H1 (cell line): ENCODE results near the gene ARNT2. TPM values are rescaled to one million over a fixed set of nuclear protein-coding genes. Genes with fewer than 3 reads are reported as not detected.

Experiments
- CTCF ChIA-PET: fragments of 300-600 bp; sonication (Branson Sonifier 250); formaldehyde crosslinking; loops from one replicate; lab custom pipeline; 2021; ENCODE audit not compliant: partially characterized antibody; lab: Charles Lee
- POLR2A ChIA-PET: fragments of 300-600 bp; sonication (Branson Sonifier 250); formaldehyde crosslinking; loops from one replicate; lab custom pipeline; 2021; ENCODE audit warnings: inconsistent platforms; ENCODE audit not compliant: partially characterized antibody; lab: Charles Lee
- DNase-seq, 2 experiments: peaks; one replicate each; pipeline versions ENCODE4 v3.0.0 to v3.0.0-alpha.2; 2010 to 2022; ENCODE audit warnings: low spot score in 2 of 2, low read depth in 1 of 2, mixed read lengths in 1 of 2
- FAIRE-seq: peaks from 2 replicates; lab custom pipeline; 2011; peaks lifted over from hg19 to GRCh38; lab: Jason Lieb, UNC
- H2AFZ ChIP-seq: 2 replicates; pipeline ENCODE4 v1.8.1; 2012; ENCODE audit warnings: low read length, inconsistent platforms
- H2AK5ac ChIP-seq: 2 replicates; pipeline ENCODE4 v1.6.1; 2013; ENCODE audit warnings: low read depth, low read length
- H2BK120ac ChIP-seq: replicated peaks from 2 replicates; pipeline ENCODE3; 2013; ENCODE audit warnings: low read depth, low read length, inconsistent platforms
- H2BK12ac ChIP-seq: 2 replicates; pipeline ENCODE4 v1.6.1; 2013; ENCODE audit warnings: low read depth, low read length
- H2BK15ac ChIP-seq: 2 replicates; pipeline ENCODE4 v1.6.1; 2013; ENCODE audit warnings: low read length
- H2BK20ac ChIP-seq: 2 replicates; pipeline ENCODE4 v1.6.1; 2013; ENCODE audit warnings: low read length
- H2BK5ac ChIP-seq: 2 replicates; pipeline ENCODE4 v1.6.1; 2013; ENCODE audit warnings: low read depth, low read length
- H3K14ac ChIP-seq: 2 replicates; pipeline ENCODE4 v1.6.1; 2013; ENCODE audit warnings: inconsistent platforms; ENCODE audit not compliant: insufficient read length
- H3K18ac ChIP-seq: 2 replicates; pipeline ENCODE4 v1.6.1; 2013; ENCODE audit warnings: low read length; ENCODE audit errors: extremely low read depth
- H3K23ac ChIP-seq: 2 replicates; pipeline ENCODE4 v1.6.1; 2013; ENCODE audit warnings: inconsistent platforms; ENCODE audit not compliant: insufficient read length
- H3K23me2 ChIP-seq: 2 replicates; pipeline ENCODE4 v1.6.1; 2013; ENCODE audit warnings: low read depth, low read length
- H3K27ac ChIP-seq: 2 replicates; pipeline ENCODE4 v1.6.1; 2011; ENCODE audit warnings: low read depth, low read length, inconsistent platforms
- H3K27me3 ChIP-seq, 4 experiments: replicated peaks in 1 of 4; 1 replicate in 1 of 4; 2 replicates in 3 of 4; pipeline versions ENCODE4 v1.6.1 to v1.8.1; 2011 to 2013; ENCODE audit warnings: low read length in 3 of 4, mild to moderate bottlenecking in 3 of 4, inconsistent platforms in 2 of 4, mixed read lengths in 2 of 4, moderate library complexity in 1 of 4; ENCODE audit not compliant: control insufficient read depth in 3 of 4, insufficient read depth in 3 of 4; ENCODE audit errors: extremely low read depth in 1 of 4
- H3K36me3 ChIP-seq, 4 experiments: 2 replicates each; pipeline versions ENCODE4 v1.6.1 to v1.8.1; 2011 to 2013; ENCODE audit warnings: mild to moderate bottlenecking in 4 of 4, low read length in 3 of 4, moderate library complexity in 2 of 4, control low read depth in 1 of 4, inconsistent platforms in 1 of 4; ENCODE audit not compliant: insufficient read depth in 4 of 4, control insufficient read depth in 2 of 4
- H3K4ac ChIP-seq: replicated peaks from 2 replicates; pipeline ENCODE3; 2013; ENCODE audit warnings: low read length, low read depth, mixed read lengths, inconsistent platforms; ENCODE audit not compliant: insufficient read length
- H3K4me1 ChIP-seq, 4 experiments: replicated peaks in 1 of 4; 1 replicate in 1 of 4; 2 replicates in 3 of 4; pipeline versions ENCODE4 v1.6.1 to v1.8.1; 2011 to 2013; ENCODE audit warnings: low read length in 3 of 4, inconsistent platforms in 2 of 4, mixed read lengths in 1 of 4; ENCODE audit not compliant: insufficient read depth in 4 of 4, control insufficient read depth in 3 of 4
- H3K4me2 ChIP-seq, 2 experiments: 2 replicates each; pipeline versions ENCODE4 v1.6.1 to v1.8.1; 2011 to 2013; ENCODE audit warnings: low read depth in 2 of 2, low read length in 2 of 2, control low read depth in 1 of 2, inconsistent platforms in 1 of 2, mild to moderate bottlenecking in 1 of 2; ENCODE audit not compliant: insufficient read depth in 1 of 2
- H3K4me3 ChIP-seq, 4 experiments: fragments of 200-600, 300-600 bp in 1 of 4; sonication (generic), shearing (Covaris generic), sonication (Bioruptor Twin) in 1 of 4; 2 replicates each; pipeline versions ENCODE4 v1.5.1 to v1.8.1; 2011 to 2016; ENCODE audit warnings: low read length in 4 of 4, low read depth in 3 of 4, control low read depth in 2 of 4, inconsistent platforms in 2 of 4, mild to moderate bottlenecking in 2 of 4, mixed read lengths in 1 of 4, moderate library complexity in 1 of 4; ENCODE audit not compliant: insufficient read depth in 2 of 4; ENCODE audit errors: extremely low read depth in 1 of 4
- H3K56ac ChIP-seq: replicated peaks from 2 replicates; pipeline ENCODE3; 2013; ENCODE audit warnings: low read depth, mild to moderate bottlenecking, mixed read lengths, low read length, inconsistent platforms; ENCODE audit not compliant: insufficient read length
- H3K79me1 ChIP-seq: 2 replicates; pipeline ENCODE4 v1.6.1; 2013; ENCODE audit warnings: low read depth, low read length, control low read depth
- H3K79me2 ChIP-seq, 2 experiments: 2 replicates each; pipeline versions ENCODE4 v1.6.1 to v1.8.1; 2012 to 2013; ENCODE audit warnings: low read length in 2 of 2, mild to moderate bottlenecking in 2 of 2, inconsistent platforms in 1 of 2; ENCODE audit not compliant: insufficient read depth in 2 of 2, control insufficient read depth in 1 of 2
- H3K9ac ChIP-seq, 4 experiments: replicated peaks in 1 of 4; 1 replicate in 1 of 4; 2 replicates in 3 of 4; pipeline versions ENCODE4 v1.6.1 to v1.8.1; 2011 to 2013; ENCODE audit warnings: low read depth in 3 of 4, low read length in 3 of 4, control low read depth in 2 of 4, mild to moderate bottlenecking in 2 of 4, moderate library complexity in 2 of 4, inconsistent platforms in 1 of 4; ENCODE audit errors: extremely low read depth in 1 of 4
- H3K9me3 ChIP-seq, 2 experiments: 2 replicates each; pipeline versions ENCODE4 v1.6.1 to v1.8.1; 2012 to 2013; ENCODE audit warnings: mild to moderate bottlenecking in 2 of 2, moderate library complexity in 2 of 2, control low read depth in 1 of 2, inconsistent platforms in 1 of 2, low read depth in 1 of 2, low read length in 1 of 2, mixed read lengths in 1 of 2; ENCODE audit not compliant: insufficient read depth in 2 of 2
- H4K20me1 ChIP-seq, 2 experiments: replicated peaks in 1 of 2; 2 replicates each; pipeline versions ENCODE3 to v1.8.1; 2011 to 2013; ENCODE audit warnings: inconsistent platforms in 2 of 2, low read length in 2 of 2, mild to moderate bottlenecking in 1 of 2; ENCODE audit not compliant: insufficient read depth in 2 of 2, control insufficient read depth in 1 of 2
- H4K5ac ChIP-seq: 2 replicates; pipeline ENCODE4 v1.6.1; 2013; ENCODE audit warnings: low read length, low read depth, mixed read lengths, inconsistent platforms; ENCODE audit not compliant: insufficient read length
- H4K8ac ChIP-seq: 2 replicates; pipeline ENCODE4 v1.8.0; 2013; ENCODE audit warnings: mild to moderate bottlenecking, moderate library complexity, low read length, inconsistent platforms; ENCODE audit not compliant: insufficient read depth; ENCODE audit errors: extremely low read depth
- H4K91ac ChIP-seq: replicated peaks from 2 replicates; pipeline ENCODE3; 2013; ENCODE audit warnings: low read length, mixed read lengths, inconsistent platforms; ENCODE audit not compliant: insufficient read length
- CHD2 ChIP-seq: IDR thresholded peaks from 2 replicates; pipeline ENCODE4 v1.6.1; 2012; ENCODE audit warnings: low read length, improper control_type of control experiment
- HDAC6 ChIP-seq: IDR thresholded peaks from one replicate; pipeline ENCODE4 v1.7.1; 2012; ENCODE audit warnings: low read depth, mild to moderate bottlenecking, inconsistent platforms, low read length, moderate library complexity
- POLR2A ChIP-seq, 2 experiments: IDR thresholded peaks; 1 replicate in 1 of 2; 2 replicates in 1 of 2; pipeline ENCODE4 v1.6.1; 2011; ENCODE audit warnings: low read depth in 2 of 2, low read length in 2 of 2, mild to moderate bottlenecking in 2 of 2; ENCODE audit errors: control extremely low read depth in 1 of 2
- POLR2AphosphoS5 ChIP-seq: IDR thresholded peaks from 2 replicates; pipeline ENCODE4 v1.6.1; 2011; ENCODE audit warnings: low read depth, low read length
- RAD21 ChIP-seq, 2 experiments: IDR thresholded peaks in 1 of 2; conservative IDR thresholded peaks in 1 of 2; 2 replicates each; pipeline ENCODE4 v1.6.1; 2011; ENCODE audit warnings: low read depth in 2 of 2, low read length in 2 of 2, improper control_type of control experiment in 1 of 2, inconsistent platforms in 1 of 2, mild to moderate bottlenecking in 1 of 2, moderate library complexity in 1 of 2
- SIX5 ChIP-seq: IDR thresholded peaks from 2 replicates; pipeline ENCODE4 v1.6.1; 2011; ENCODE audit warnings: mild to moderate bottlenecking, low read depth, low read length
- SRF ChIP-seq: IDR thresholded peaks from 2 replicates; pipeline ENCODE4 v1.6.1; 2011; ENCODE audit warnings: mild to moderate bottlenecking, low read depth, low read length, moderate library complexity
- WGBS, 2 experiments: shearing (Covaris generic) in 1 of 2; methylation state at CpG; one replicate each; pipeline versions ENCODE4 v1.1.6 to v1.1.7; 2013 to 2015; ENCODE audit warnings: low lambda C conversion rate in 2 of 2, mixed read lengths in 2 of 2, inconsistent platforms in 1 of 2, low coverage in 1 of 2, missing lambda C conversion rate in 1 of 2; ENCODE audit not compliant: insufficient replicate concordance in 2 of 2, insufficient coverage in 1 of 2, insufficient read length in 1 of 2; ENCODE audit errors: extremely low coverage in 1 of 2, missing lambda C conversion rate in 1 of 2; 5-methylcytosine and 5-hydroxymethylcytosine counted together
- polyA plus RNA-seq, 7 experiments: library from polyadenylated mRNA; depleted of rRNA in 3 of 7; stranded (reverse) in 5 of 7; unstranded in 2 of 7; fragments of >200 nt in 5 of 7; fragments of 200-250 nt in 2 of 7; gene quantifications; 1 replicate in 5 of 7; 2 replicates in 1 of 7; 4 replicates in 1 of 7; pipeline versions ENCODE4 v1.2.1 to v1.2.3, GENCODE V29; 2011 to 2013; ENCODE audit warnings: missing spikeins in 2 of 7, mixed read lengths in 2 of 7
- total RNA-seq: library from RNA; stranded (reverse); fragmentation: NEBNext Ultra II Directional; extraction: Animal tissue kit (Norgen Biotek cat#: 25700); gene quantifications from 2 replicates; pipeline ENCODE4 v1.2.1, GENCODE V29; 2021
- TF ChIP-seq, protein P1 (sequence below): IDR thresholded peaks from 2 replicates; pipeline ENCODE4 v1.6.1; 2011; ENCODE audit warnings: low read depth, mild to moderate bottlenecking, low read length; ENCODE audit not compliant: insufficient read depth
- TF ChIP-seq, protein P2 (sequence below): IDR thresholded peaks from 2 replicates; pipeline ENCODE4 v1.6.1; 2011; ENCODE audit warnings: low read length, improper control_type of control experiment

ARNT2 gene
- total and polyA plus RNA-seq, 2 of the 8 experiments (the other 6 are each of a cell fraction or from before 2014, with no cell fraction given), result 9.5 to 14.6 TPM

DNA sequence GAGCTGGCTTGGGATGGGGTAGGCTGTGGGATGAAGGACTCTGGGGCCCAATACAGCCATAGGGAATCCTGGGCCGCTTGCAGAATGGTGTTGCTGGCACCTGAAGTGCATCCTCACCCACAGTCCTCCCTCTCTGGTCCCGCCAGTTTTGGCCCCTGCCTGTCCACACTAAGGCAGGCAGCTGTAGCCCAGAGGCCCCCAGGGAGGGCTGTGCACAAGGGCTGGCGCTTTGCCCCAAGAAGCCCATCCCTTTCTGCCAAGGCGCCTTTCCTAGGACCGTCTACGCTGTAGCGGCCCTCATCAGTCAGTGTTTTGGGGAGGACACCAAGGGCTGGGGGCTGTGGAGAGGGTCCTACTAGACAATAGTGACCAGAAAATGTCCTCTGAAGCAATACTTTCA, 174.7 kb downstream of the ARNT2 start:
- POLR2A ChIA-PET, result interaction anchor here (1.0 to 1.9 kb wide), 2 partner anchors 8 to 12 kb away, joined by 3 to 5 read pairs; no protein-coding TSS in a partner anchor
- no peaks in the 10 kb centered on the region for H3K9me3 ChIP-seq
- no peaks in the 10 kb centered on the region for H3K79me2 ChIP-seq
- H3K79me1 ChIP-seq, result no peaks in the 10 kb centered on the region; the same call in 1 of the 2 replicates
- no peak overlapping the region for H2BK15ac ChIP-seq
- no peak overlapping the region for H2AFZ ChIP-seq
- H3K9ac ChIP-seq, result no peak overlapping the region
- 92% methylated on average over 7 of the region's 7 CpGs; no CpG with 5 or more reads in 1 of the 2 experiments for WGBS, 2 experiments
- no peaks in the 10 kb centered on the region; a peak in 1 of 7 replicates for H3K4me1 ChIP-seq
- no peak overlapping the region for H2BK120ac ChIP-seq
- no peak overlapping the region for H3K4me2 ChIP-seq
- no peak overlapping the region for H2AK5ac ChIP-seq
- no peak overlapping the region for H4K8ac ChIP-seq
- TF ChIP-seq RAD21 (IDR thresholded peaks at IDR 0.05 in 1 of 2, conservative IDR thresholded peaks at IDR 0.05 in 1 of 2; ENCODE audit: low read depth in 2 of 2, low read length in 2 of 2) (no peak), SRF (no peak), SIX5 (no peak), CHD2 (no peak), HDAC6 (no peak), POLR2A (IDR thresholded peaks at IDR 0.05; ENCODE audit: control extremely low read depth in 1 of 2, low read depth in 2 of 2, low read length in 2 of 2) (no peak), POLR2AphosphoS5 (no peak)
- TF ChIP-seq, protein P1, sequence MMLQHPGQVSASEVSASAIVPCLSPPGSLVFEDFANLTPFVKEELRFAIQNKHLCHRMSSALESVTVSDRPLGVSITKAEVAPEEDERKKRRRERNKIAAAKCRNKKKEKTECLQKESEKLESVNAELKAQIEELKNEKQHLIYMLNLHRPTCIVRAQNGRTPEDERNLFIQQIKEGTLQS, result no peak
- TF ChIP-seq, protein P2, sequence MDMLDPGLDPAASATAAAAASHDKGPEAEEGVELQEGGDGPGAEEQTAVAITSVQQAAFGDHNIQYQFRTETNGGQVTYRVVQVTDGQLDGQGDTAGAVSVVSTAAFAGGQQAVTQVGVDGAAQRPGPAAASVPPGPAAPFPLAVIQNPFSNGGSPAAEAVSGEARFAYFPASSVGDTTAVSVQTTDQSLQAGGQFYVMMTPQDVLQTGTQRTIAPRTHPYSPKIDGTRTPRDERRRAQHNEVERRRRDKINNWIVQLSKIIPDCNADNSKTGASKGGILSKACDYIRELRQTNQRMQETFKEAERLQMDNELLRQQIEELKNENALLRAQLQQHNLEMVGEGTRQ, result no peak
- no peak overlapping the region for H2BK5ac ChIP-seq
- H3K27me3 ChIP-seq, result no peaks in the 10 kb centered on the region
- no peaks in the 10 kb centered on the region for H4K20me1 ChIP-seq
- no peak overlapping the region for H3K14ac ChIP-seq
- no peak overlapping the region for H4K5ac ChIP-seq
- H3K27ac ChIP-seq, result no peak overlapping the region
- H3K4me3 ChIP-seq, result no peak overlapping the region
- H3K4ac ChIP-seq, result no peak overlapping the region
- H3K36me3 ChIP-seq, result peaks cover 0 to 6% (median 0%) of the 10 kb centered on the region in 4 experiments; a peak in 4 of 8 replicates
- H3K56ac ChIP-seq, result no peak overlapping the region
- no peak overlapping the region for H4K91ac ChIP-seq
- no peak for FAIRE-seq
- DNase-seq, result no peak
- H3K23me2 ChIP-seq, result no peaks in the 10 kb centered on the region
- no peak overlapping the region for H2BK20ac ChIP-seq
- no peak overlapping the region for H3K18ac ChIP-seq
- H2BK12ac ChIP-seq, result no peak overlapping the region
- no peak overlapping the region for H3K23ac ChIP-seq
- CTCF ChIA-PET, result interaction anchor here (0.8 to 6.2 kb wide), 7 partner anchors 8 to 389 kb away, joined by 3 to 43 read pairs (median 10); partner anchors contain the start of gene CEMIP
